Small intestine (tissue), 7 donors: Measurements from ENCODE around the gene NRP2. TPM values are rescaled to one million over a fixed set of nuclear protein-coding genes. Genes with fewer than 3 reads are reported as not detected.

Experiments used
- DNase-seq, 2 donors: peaks; one replicate each; pipeline versions ENCODE4 v3.0.0 to v3.0.0-alpha.2; 2013
- FAIRE-seq: peaks from 2 replicates; lab custom pipeline; 2012; peaks lifted over from hg19 to GRCh38; lab: Jason Lieb, UNC
- H3K27ac ChIP-seq, 3 donors: one replicate each; pipeline ENCODE4 v1.5.1; 2013; ENCODE audit warnings: low read length in 2 of 3, mild to moderate bottlenecking in 2 of 3, control low read depth in 1 of 3, inconsistent platforms in 1 of 3, low read depth in 1 of 3, moderate library complexity in 1 of 3
- H3K27me3 ChIP-seq, 3 donors: one replicate each; pipeline ENCODE4 v1.6.1; 2013; ENCODE audit warnings: low read length in 3 of 3, inconsistent platforms in 1 of 3; ENCODE audit not compliant: control insufficient read depth in 3 of 3, insufficient read depth in 3 of 3
- H3K36me3 ChIP-seq, 3 donors: one replicate each; pipeline ENCODE4 v1.6.1; 2013; ENCODE audit warnings: low read length in 3 of 3, inconsistent platforms in 1 of 3, low read depth in 1 of 3, mild to moderate bottlenecking in 1 of 3, moderate library complexity in 1 of 3; ENCODE audit not compliant: control insufficient read depth in 3 of 3, insufficient read depth in 2 of 3
- H3K4me1 ChIP-seq, 3 donors: one replicate each; pipeline ENCODE4 v1.6.1; 2013; ENCODE audit warnings: low read length in 2 of 3, inconsistent platforms in 1 of 3, low read depth in 1 of 3, mild to moderate bottlenecking in 1 of 3, moderate library complexity in 1 of 3; ENCODE audit not compliant: control insufficient read depth in 3 of 3, insufficient read depth in 2 of 3
- H3K4me3 ChIP-seq, 3 donors: one replicate each; pipeline ENCODE4 v1.5.1; 2013; ENCODE audit warnings: low read length in 3 of 3, control low read depth in 1 of 3, inconsistent platforms in 1 of 3, low read depth in 1 of 3, mild to moderate bottlenecking in 1 of 3, moderate library complexity in 1 of 3
- H3K9me3 ChIP-seq, 2 donors: one replicate each; pipeline ENCODE4 v1.6.1; 2013; ENCODE audit warnings: low read depth in 1 of 2, low read length in 1 of 2; ENCODE audit not compliant: control insufficient read depth in 2 of 2, insufficient read depth in 1 of 2
- WGBS, 3 donors: extraction: QIAGEN DNeasy Blood & Tissue Kit; methylation state at CpG; one replicate each; pipeline ENCODE4 v1.1.7; 2013; 5-methylcytosine and 5-hydroxymethylcytosine counted together
- polyA plus RNA-seq, 4 donors: library from polyadenylated mRNA; stranded (reverse) in 3 of 4; unstranded in 1 of 4; fragments of 200-250 nt in 3 of 4; fragments of 120-200 nt in 1 of 4; gene quantifications; one replicate each; pipeline versions ENCODE4 v1.2.1 to v1.2.3, GENCODE V29; 2013
- donor health status: healthy with polysubstance abuse.
- donor health status: control.
- donor health status: control.
- donor health status: Bipolar disorder and iron deficiency.
- donor health status: healthy.

The NRP2 gene
- polyA plus RNA-seq, 4 donors = 0.81 to 9.6 (median 4.9) TPM

GRCh38 chr2:205789906-205790305, 107.6 kb downstream of the NRP2 start:
- 85 to 95% (median 89%) methylated on average over 1 of the region's 1 CpG for WGBS, 3 donors
- H3K4me3 ChIP-seq = no peak overlapping the region
- no peak overlapping the region for H3K27ac ChIP-seq
- no peak for DNase-seq
- H3K27me3 ChIP-seq = no peaks in the 10 kb centered on the region
- FAIRE-seq = no peak
- H3K4me1 ChIP-seq = no peaks in the 10 kb centered on the region
- H3K9me3 ChIP-seq = no peaks in the 10 kb centered on the region
- peaks cover 0 to 2% (median 0%) of the 10 kb centered on the region in 3 donors for H3K36me3 ChIP-seq

GRCh38 chr2:205792908-205793307, 110.6 kb downstream of the NRP2 start:
- no peak overlapping the region for H3K4me3 ChIP-seq
- no peak for FAIRE-seq
- H3K36me3 ChIP-seq = peaks cover 0 to 5% (median 0%) of the 10 kb centered on the region in 3 donors
- no peaks in the 10 kb centered on the region for H3K27me3 ChIP-seq
- peak overlapping the region in 2 of 3 donors; percentile 8 to 64 for H3K27ac ChIP-seq
- DNase-seq = no peak
- no peaks in the 10 kb centered on the region for H3K4me1 ChIP-seq
- peaks cover 0 to 3% of the 10 kb centered on the region in 2 donors for H3K9me3 ChIP-seq
- 85 to 94% (median 89%) methylated on average over 3 of the region's 3 CpGs for WGBS, 3 donors

- 77 to 84% (median 82%) methylated on average over 5 of the region's 5 CpGs for WGBS, 3 donors
- H3K27ac ChIP-seq = no peak overlapping the region
- peaks cover 0 to 12% (median 0%) of the 10 kb centered on the region in 3 donors for H3K4me1 ChIP-seq
- H3K4me3 ChIP-seq = no peak overlapping the region
- FAIRE-seq = no peak
- peaks cover 0 to 21% of the 10 kb centered on the region in 2 donors for H3K9me3 ChIP-seq
- no peaks in the 10 kb centered on the region for H3K27me3 ChIP-seq
- H3K36me3 ChIP-seq = peaks cover 0 to 5% (median 0%) of the 10 kb centered on the region in 3 donors
- no peak for DNase-seq
These were observed 114.6 kb downstream of the NRP2 start for GRCh38 chr2:205796805-205797313.

- H3K9me3 ChIP-seq = peaks cover 0 to 21% of the 10 kb centered on the region in 2 donors
- 70 to 86% (median 85%) methylated on average over 4 of the region's 4 CpGs for WGBS, 3 donors
- H3K4me1 ChIP-seq = peaks cover 0 to 13% (median 0%) of the 10 kb centered on the region in 3 donors
- DNase-seq (no peak), FAIRE-seq (no peak)
- H3K27ac ChIP-seq = no peak overlapping the region
- no peaks in the 10 kb centered on the region for H3K27me3 ChIP-seq
- H3K4me3 ChIP-seq = no peak overlapping the region
- H3K36me3 ChIP-seq = peaks cover 0 to 5% (median 0%) of the 10 kb centered on the region in 3 donors
These were observed 115.6 kb downstream of the NRP2 start for GRCh38 chr2:205797866-205798265.

GRCh38 chr2:205800224-205800623, 117.9 kb downstream of the NRP2 start:
- peak overlapping the region in 2 of 3 donors; percentile 25 to 51 for H3K27ac ChIP-seq

GRCh38 chr2:205800773-205801172, 118.5 kb downstream of the NRP2 start:
- Histone ChIP-seq H3K9me3 (peaks cover 0 to 21% of the 10 kb centered on the region in 2 donors), H3K36me3 (no peaks in the 10 kb centered on the region), H3K27me3 (no peaks in the 10 kb centered on the region), H3K4me3 (no peak overlapping the region), H3K4me1 (peaks cover 0 to 14% (median 0%) of the 10 kb centered on the region in 3 donors), H3K27ac (peak overlapping the region in 2 of 3 donors; percentile 13 to 40)
- no peak for FAIRE-seq
- 9 to 26% (median 22%) methylated on average over 3 of the region's 3 CpGs for WGBS, 3 donors
- DNase-seq = peak; percentile 28 to 59

More at GRCh38 chr2:205800224-205800623, 117.9 kb downstream of the NRP2 start:
- Histone ChIP-seq H3K27me3 (no peaks in the 10 kb centered on the region), H3K36me3 (no peaks in the 10 kb centered on the region), H3K9me3 (peaks cover 0 to 21% of the 10 kb centered on the region in 2 donors), H3K4me3 (no peak overlapping the region), H3K4me1 (peaks cover 0 to 13% (median 0%) of the 10 kb centered on the region in 3 donors)
- FAIRE-seq (no peak), DNase-seq (no peak)
- WGBS, 3 donors = 46 to 86% (median 70%) methylated on average over 2 of the region's 2 CpGs

- Histone ChIP-seq H3K4me3 (no peak overlapping the region), H3K4me1 (peaks cover 0 to 21% (median 0%) of the 10 kb centered on the region in 3 donors), H3K36me3 (no peaks in the 10 kb centered on the region), H3K9me3 (peaks cover 0 to 21% of the 10 kb centered on the region in 2 donors), H3K27ac (no peak overlapping the region), H3K27me3 (no peaks in the 10 kb centered on the region)
- 71 to 86% (median 73%) methylated on average over 7 of the region's 7 CpGs for WGBS, 3 donors
- FAIRE-seq = no peak
- DNase-seq = no peak
These were observed 119.8 kb downstream of the NRP2 start for GRCh38 chr2:205802065-205802464.

- Histone ChIP-seq H3K9me3 (peaks cover 0 to 18% of the 10 kb centered on the region in 2 donors), H3K27me3 (no peaks in the 10 kb centered on the region), H3K4me3 (no peak overlapping the region), H3K4me1 (peaks cover 0 to 21% (median 0%) of the 10 kb centered on the region in 3 donors), H3K27ac (no peak overlapping the region), H3K36me3 (no peaks in the 10 kb centered on the region)
- DNase-seq = no peak
- WGBS, 3 donors = 75 to 93% (median 81%) methylated on average over 6 of the region's 6 CpGs
- no peak for FAIRE-seq
These were observed 120.6 kb downstream of the NRP2 start for GRCh38 chr2:205802941-205803340.
